Measurements from ENCODE around the gene IRF2BPL.

DNA sequence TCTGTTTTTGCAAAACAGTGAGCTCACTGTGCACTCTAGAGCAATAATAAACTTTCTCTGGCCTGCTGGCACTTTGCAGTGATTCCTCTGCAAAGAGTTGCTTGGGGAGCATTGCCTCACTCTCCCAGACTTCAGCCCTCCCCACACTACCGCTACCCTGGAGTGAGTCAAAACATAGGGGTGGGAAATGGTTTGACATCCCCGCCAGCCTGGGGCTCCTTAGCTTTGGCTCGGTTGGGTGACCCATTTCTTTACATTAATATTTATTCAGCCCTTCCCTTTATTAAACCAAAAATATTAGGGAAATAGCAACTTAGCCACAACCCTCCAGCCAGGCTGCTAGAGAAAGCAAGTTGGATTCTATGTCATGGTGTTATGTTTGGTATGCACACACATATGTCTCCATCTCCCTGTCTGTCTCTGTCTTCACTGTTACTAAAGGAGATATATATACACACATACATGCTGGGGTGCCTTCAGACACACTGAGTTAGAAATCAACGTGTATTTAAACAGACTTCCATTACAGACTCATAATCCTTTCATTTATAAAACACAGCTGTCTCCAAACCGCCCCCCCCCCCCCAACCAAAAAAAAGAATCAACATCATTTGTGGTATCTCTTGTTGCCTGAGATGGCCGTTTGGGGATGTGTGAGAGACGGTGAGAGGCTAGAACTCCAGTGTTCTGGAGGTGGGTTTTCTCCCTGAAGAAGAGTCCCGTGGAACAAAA lies 3.4 kb upstream of the IRF2BPL start:
- TF ChIP-seq POLR2A (IDR thresholded peaks at IDR 0.05): no peak
- TF ChIP-seq, protein P1, sequence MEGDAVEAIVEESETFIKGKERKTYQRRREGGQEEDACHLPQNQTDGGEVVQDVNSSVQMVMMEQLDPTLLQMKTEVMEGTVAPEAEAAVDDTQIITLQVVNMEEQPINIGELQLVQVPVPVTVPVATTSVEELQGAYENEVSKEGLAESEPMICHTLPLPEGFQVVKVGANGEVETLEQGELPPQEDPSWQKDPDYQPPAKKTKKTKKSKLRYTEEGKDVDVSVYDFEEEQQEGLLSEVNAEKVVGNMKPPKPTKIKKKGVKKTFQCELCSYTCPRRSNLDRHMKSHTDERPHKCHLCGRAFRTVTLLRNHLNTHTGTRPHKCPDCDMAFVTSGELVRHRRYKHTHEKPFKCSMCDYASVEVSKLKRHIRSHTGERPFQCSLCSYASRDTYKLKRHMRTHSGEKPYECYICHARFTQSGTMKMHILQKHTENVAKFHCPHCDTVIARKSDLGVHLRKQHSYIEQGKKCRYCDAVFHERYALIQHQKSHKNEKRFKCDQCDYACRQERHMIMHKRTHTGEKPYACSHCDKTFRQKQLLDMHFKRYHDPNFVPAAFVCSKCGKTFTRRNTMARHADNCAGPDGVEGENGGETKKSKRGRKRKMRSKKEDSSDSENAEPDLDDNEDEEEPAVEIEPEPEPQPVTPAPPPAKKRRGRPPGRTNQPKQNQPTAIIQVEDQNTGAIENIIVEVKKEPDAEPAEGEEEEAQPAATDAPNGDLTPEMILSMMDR (IDR thresholded peaks at IDR 0.05): no peak
